RWPE1 (cell line): ENCODE measurements around the gene LTV1.
"Not testable (repeated sequence)": the region's sequence is repeated elsewhere in the genome, so short reads cannot be mapped to it uniquely, and the experiment has no call there.

Experiments used
- CTCF ChIA-PET: fragments of 350-600 bp; sonication (Branson Sonifier 250); formaldehyde crosslinking; extraction: SDS; loops from one replicate; lab custom pipeline; 2021; lab: Yijun Ruan, JAX
- POLR2A ChIA-PET: fragments of 400-600 bp; formaldehyde crosslinking; extraction: SDS; loops from one replicate; lab custom pipeline; 2020; ENCODE audit warnings: antibody characterized with exemption; ENCODE audit not compliant: low non-redundant PET; lab: Yijun Ruan, JAX
- DNase-seq: peaks from one replicate; pipeline ENCODE4 v3.0.0; 2012; ENCODE audit warnings: low spot score
- H3K27ac ChIP-seq: fragments of 450-650 bp; 2 replicates; pipeline ENCODE4 v1.5.1; 2017
- CTCF ChIP-seq: fragments of 450-650 bp; conservative IDR thresholded peaks from 2 replicates; pipeline ENCODE4 v1.5.1; 2017; ENCODE audit warnings: low read depth, mild to moderate bottlenecking

The LTV1 gene

GRCh38 chr6:143872201-143872600 is 29.1 kb downstream of the LTV1 start:
- POLR2A ChIA-PET = no interaction called here
- DNase-seq = no peak

GRCh38 chr6:143873600-143873999 is 30.5 kb downstream of the LTV1 start:
- POLR2A ChIA-PET, H3K27ac ChIP-seq, DNase-seq: not testable (repeated sequence)
- CTCF ChIA-PET = interaction anchor here (0.7 kb wide), 1 partner anchor 348 kb away, joined by 3 read pairs; no protein-coding TSS in a partner anchor

More at GRCh38 chr6:143872201-143872600, 29.1 kb downstream of the LTV1 start:
- no peak overlapping the region for H3K27ac ChIP-seq
- no peak for TF ChIP-seq CTCF
- CTCF ChIA-PET = no interaction called here

- CTCF ChIA-PET = not testable (repeated sequence)
Measured at GRCh38 chr6:143874503-143874902, 31.4 kb downstream of the LTV1 start.

GRCh38 chr6:143877584-143878271 is 34.6 kb downstream of the LTV1 start:
- no peak for TF ChIP-seq CTCF
- no peak for DNase-seq
- ChIA-PET CTCF (interaction anchor here (0.6 kb wide), 1 partner anchor 267 kb away, joined by 4 read pairs; no protein-coding TSS in a partner anchor), POLR2A (no interaction called here)
- H3K27ac ChIP-seq = no peak overlapping the region

More at GRCh38 chr6:143874503-143874902, 31.4 kb downstream of the LTV1 start:
- H3K27ac ChIP-seq, DNase-seq, POLR2A ChIA-PET: not testable (repeated sequence)

GRCh38 chr6:143878272-143878760 is 35.2 kb downstream of the LTV1 start:
- ChIA-PET CTCF (interaction anchor here (0.6 kb wide), 1 partner anchor 268 kb away, joined by 4 read pairs; no protein-coding TSS in a partner anchor), POLR2A (no interaction called here)
- no peak for TF ChIP-seq CTCF
- H3K27ac ChIP-seq = no peak overlapping the region
- DNase-seq = peak; percentile 24

- DNase-seq = no peak
- CTCF ChIA-PET = no interaction called here
- H3K27ac ChIP-seq = no peak overlapping the region
- POLR2A ChIA-PET = no interaction called here
- TF ChIP-seq CTCF = no peak
Measured at GRCh38 chr6:143880412-143880811, 37.3 kb downstream of the LTV1 start.

GRCh38 chr6:143882401-143882930 is 39.3 kb downstream of the LTV1 start:
- POLR2A ChIA-PET = no interaction called here
- no peak for DNase-seq
- H3K27ac ChIP-seq = no peak overlapping the region
- no peak for TF ChIP-seq CTCF
- CTCF ChIA-PET = no interaction called here
